GM18861 (cell line): ENCODE data around the gene ESRP2.

ENCODE experiments used
- ATAC-seq: cut with Tn5 transposase; IDR thresholded peaks from one replicate; pipeline ENCODE4 v1.9.1; 2021; ENCODE audit not compliant: unreplicated experiment

ESRP2 gene

GRCh38 chr16:68227183-68227793 is 8.6 kb downstream of the ESRP2 start:
- no peak for ATAC-seq

GRCh38 chr16:68226116-68226515 is 9.8 kb downstream of the ESRP2 start:
- ATAC-seq, result no peak

- no peak for ATAC-seq
These were observed 12.9 kb downstream of the ESRP2 start for GRCh38 chr16:68223072-68223471.

GRCh38 chr16:68219725-68220351 is 16.1 kb downstream of the ESRP2 start:
- no peak for ATAC-seq

GRCh38 chr16:68217506-68217905 is 18.4 kb downstream of the ESRP2 start:
- no peak for ATAC-seq

- ATAC-seq, result no peak
These were observed 19.7 kb downstream of the ESRP2 start for GRCh38 chr16:68216240-68216639.

- no peak for ATAC-seq
These were observed 20.6 kb downstream of the ESRP2 start for GRCh38 chr16:68215302-68215701.

GRCh38 chr16:68214726-68215125 is 21.2 kb downstream of the ESRP2 start:
- ATAC-seq, result no peak

GRCh38 chr16:68206245-68206644 is 29.7 kb downstream of the ESRP2 start:
- ATAC-seq, result no peak

- ATAC-seq, result no peak
These were observed 33.8 kb downstream of the ESRP2 start for GRCh38 chr16:68202091-68202519.

- no peak for ATAC-seq
These were observed 35.7 kb downstream of the ESRP2 start for GRCh38 chr16:68200088-68200783.

- no peak for ATAC-seq
These were observed 38.7 kb downstream of the ESRP2 start for GRCh38 chr16:68197250-68197649.

- ATAC-seq, result no peak
These were observed 41.7 kb downstream of the ESRP2 start for GRCh38 chr16:68194251-68194650.

GRCh38 chr16:68190736-68191510 is 45.0 kb downstream of the ESRP2 start:
- no peak for ATAC-seq

- ATAC-seq, result no peak
These were observed 45.8 kb downstream of the ESRP2 start for GRCh38 chr16:68190081-68190480.

- ATAC-seq, result no peak
These were observed 47.8 kb downstream of the ESRP2 start for GRCh38 chr16:68188170-68188569.

- ATAC-seq, result no peak
These were observed 48.4 kb downstream of the ESRP2 start for GRCh38 chr16:68187505-68187904.

- no peak for ATAC-seq
These were observed 49.0 kb downstream of the ESRP2 start for GRCh38 chr16:68186877-68187276.

- no peak for ATAC-seq
These were observed 52.9 kb downstream of the ESRP2 start for GRCh38 chr16:68183046-68183445.

GRCh38 chr16:68179855-68180254 is 56.1 kb downstream of the ESRP2 start:
- no peak for ATAC-seq

GRCh38 chr16:68179196-68179795 is 56.6 kb downstream of the ESRP2 start:
- ATAC-seq, result no peak
